Measurements from ENCODE around the gene DEGS2.

GRCh38 chr14:100109594-100109955, 49.9 kb downstream of the DEGS2 start:
- TF ChIP-seq EZH2phosphoT487 (IDR thresholded peaks at IDR 0.05; ENCODE audit: insufficient read depth, low read depth), result no peak
- no peak for TF ChIP-seq EZH2 (IDR thresholded peaks at IDR 0.05; ENCODE audit: insufficient read depth, poor library complexity, severe bottlenecking)
